ENCODE measurements around the gene ACO1. TPM values are rescaled to one million over a fixed set of nuclear protein-coding genes. Genes with fewer than 3 reads are reported as not detected.
A peak's percentile ranks its signal among the peaks of the same experiment; 100 is the strongest.

Gene ACO1
- total and polyA plus RNA-seq, 2 experiments from 2014 or later = 72.0 to 79.5 TPM

DNA sequence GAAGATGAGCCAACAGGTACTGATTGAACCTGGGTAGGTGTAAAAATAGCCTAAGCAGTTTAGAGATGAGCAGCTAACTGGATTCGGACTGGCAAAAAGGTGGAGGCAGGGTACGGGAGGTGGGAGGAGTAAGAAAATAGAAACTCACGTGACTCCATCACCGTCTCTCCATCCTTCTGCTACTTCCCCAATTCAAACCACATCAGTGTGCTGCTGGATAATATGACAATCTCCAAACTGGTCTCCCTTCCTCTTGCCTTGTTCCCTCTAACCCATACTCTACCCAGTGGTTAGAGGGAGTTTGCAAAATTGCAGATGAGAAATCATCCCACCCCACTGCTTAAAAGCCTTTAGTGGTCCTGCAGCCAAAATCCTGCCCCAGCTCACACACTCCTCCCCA lies 98.9 kb downstream of the ACO1 start:
- Histone ChIP-seq H3K9me2 (ENCODE audit: insufficient read depth) (no peaks in the 10 kb centered on the region), H3K36me3 (ENCODE audit: low read depth) (peaks cover 26% of the 10 kb centered on the region; the same call in 1 of the 2 replicates), H3K4me1 (ENCODE audit: insufficient read depth) (peaks cover 3% of the 10 kb centered on the region; the same call in 1 of the 2 replicates), H3F3A (ENCODE audit: insufficient read depth) (peaks cover 13% of the 10 kb centered on the region; the same call in 1 of the 2 replicates), H3K27me3 (replicated peaks; ENCODE audit: insufficient read depth) (no peaks in the 10 kb centered on the region), H4K20me1 (ENCODE audit: insufficient read depth) (no peaks in the 10 kb centered on the region), H3K27ac (no peak overlapping the region), H3K9ac (no peak overlapping the region), H3K4me3 (no peak overlapping the region), H3K4me2 (ENCODE audit: unreplicated experiment) (no peak overlapping the region), H3K9me3 (ENCODE audit: low read depth) (no peaks in the 10 kb centered on the region), H2AFZ (no peak overlapping the region), H3K79me2 (ENCODE audit: insufficient read depth) (no peaks in the 10 kb centered on the region)
- in situ Hi-C loops (cut with MboI) = no loop called here
- DNase-seq = no peak
- TF ChIP-seq EZH2phosphoT487 (IDR thresholded peaks at IDR 0.05; ENCODE audit: insufficient read depth, low read depth) (no peak), EZH2 (IDR thresholded peaks at IDR 0.05; ENCODE audit: insufficient read depth, poor library complexity, severe bottlenecking) (no peak)
- WGBS, 2 experiments (ENCODE audit: low coverage in 1 of 2, low lambda C conversion rate in 2 of 2, missing lambda C conversion rate in 2 of 2) = 94 to 96% methylated on average over 4 of the region's 4 CpGs

- H2AFZ ChIP-seq = no peak overlapping the region
- H3K27ac ChIP-seq = no peak overlapping the region
- no peak for TF ChIP-seq EZH2 (IDR thresholded peaks at IDR 0.05; ENCODE audit: insufficient read depth, poor library complexity, severe bottlenecking)
- no peaks in the 10 kb centered on the region for H3K79me2 ChIP-seq (ENCODE audit: insufficient read depth)
- no peaks in the 10 kb centered on the region for H3K9me2 ChIP-seq (ENCODE audit: insufficient read depth)
- in situ Hi-C loops (cut with MboI) = no loop called here
- H3K9me3 ChIP-seq (ENCODE audit: low read depth) = no peaks in the 10 kb centered on the region
- no peak overlapping the region for H3K4me2 ChIP-seq (ENCODE audit: unreplicated experiment)
- H3F3A ChIP-seq (ENCODE audit: insufficient read depth) = peaks cover 13% of the 10 kb centered on the region; the same call in 1 of the 2 replicates
- 55 to 64% methylated on average over 2 of the region's 2 CpGs for WGBS, 2 experiments (ENCODE audit: low coverage in 1 of 2, low lambda C conversion rate in 2 of 2, missing lambda C conversion rate in 2 of 2)
- H3K4me3 ChIP-seq = no peak overlapping the region
- H4K20me1 ChIP-seq (ENCODE audit: insufficient read depth) = no peaks in the 10 kb centered on the region
- no peaks in the 10 kb centered on the region for H3K27me3 ChIP-seq (replicated peaks; ENCODE audit: insufficient read depth)
- H3K4me1 ChIP-seq (ENCODE audit: insufficient read depth) = peaks cover 3% of the 10 kb centered on the region; the same call in 1 of the 2 replicates
- H3K9ac ChIP-seq = no peak overlapping the region
- DNase-seq = peak; percentile 37
- peaks cover 17% of the 10 kb centered on the region; the same call in 1 of the 2 replicates for H3K36me3 ChIP-seq (ENCODE audit: low read depth)
Observed at GRCh38 chr9:32486839-32487562, 102.6 kb downstream of the ACO1 start.

- in situ Hi-C loops (cut with MboI) = no loop called here
- Histone ChIP-seq H3K4me1 (ENCODE audit: insufficient read depth) (peaks cover 3% of the 10 kb centered on the region; the same call in 1 of the 2 replicates), H3K4me3 (no peak overlapping the region), H3K36me3 (ENCODE audit: low read depth) (peaks cover 17% of the 10 kb centered on the region; the same call in 1 of the 2 replicates), H3K79me2 (ENCODE audit: insufficient read depth) (no peaks in the 10 kb centered on the region), H3K9me2 (ENCODE audit: insufficient read depth) (no peaks in the 10 kb centered on the region), H3K27me3 (replicated peaks; ENCODE audit: insufficient read depth) (no peaks in the 10 kb centered on the region), H2AFZ (no peak overlapping the region), H3F3A (ENCODE audit: insufficient read depth) (peaks cover 13% of the 10 kb centered on the region; the same call in 1 of the 2 replicates), H3K9me3 (ENCODE audit: low read depth) (no peaks in the 10 kb centered on the region), H3K9ac (no peak overlapping the region), H3K27ac (no peak overlapping the region), H3K4me2 (ENCODE audit: unreplicated experiment) (no peak overlapping the region), H4K20me1 (ENCODE audit: insufficient read depth) (no peaks in the 10 kb centered on the region)
- 89 to 93% methylated on average over 3 of the region's 3 CpGs for WGBS, 2 experiments (ENCODE audit: low coverage in 1 of 2, low lambda C conversion rate in 2 of 2, missing lambda C conversion rate in 2 of 2)
- no peak for DNase-seq
- no peak for TF ChIP-seq EZH2phosphoT487 (IDR thresholded peaks at IDR 0.05; ENCODE audit: insufficient read depth, low read depth)
- TF ChIP-seq EZH2 (IDR thresholded peaks at IDR 0.05; ENCODE audit: insufficient read depth, poor library complexity, severe bottlenecking) = no peak
Observed at GRCh38 chr9:32487981-32488380, 103.5 kb downstream of the ACO1 start.

- Histone ChIP-seq H3K4me3 (no peak overlapping the region), H3K4me2 (ENCODE audit: unreplicated experiment) (no peak overlapping the region), H3K9ac (no peak overlapping the region), H3K4me1 (ENCODE audit: insufficient read depth) (peaks cover 3% of the 10 kb centered on the region; the same call in 1 of the 2 replicates), H3K9me2 (ENCODE audit: insufficient read depth) (no peaks in the 10 kb centered on the region), H3K27ac (no peak overlapping the region), H3K9me3 (ENCODE audit: low read depth) (no peaks in the 10 kb centered on the region), H2AFZ (no peak overlapping the region), H3K79me2 (ENCODE audit: insufficient read depth) (no peaks in the 10 kb centered on the region), H3F3A (ENCODE audit: insufficient read depth) (peaks cover 13% of the 10 kb centered on the region; the same call in 1 of the 2 replicates), H3K36me3 (ENCODE audit: low read depth) (0 out of 2 replicates have a peak, but pooled peaks cover 10% of the 10 kb centered on the region), H3K27me3 (replicated peaks; ENCODE audit: insufficient read depth) (no peaks in the 10 kb centered on the region), H4K20me1 (ENCODE audit: insufficient read depth) (no peaks in the 10 kb centered on the region)
- no peak for TF ChIP-seq EZH2 (IDR thresholded peaks at IDR 0.05; ENCODE audit: insufficient read depth, poor library complexity, severe bottlenecking)
- no peak for TF ChIP-seq EZH2phosphoT487 (IDR thresholded peaks at IDR 0.05; ENCODE audit: insufficient read depth, low read depth)
- in situ Hi-C loops (cut with MboI) = no loop called here
- DNase-seq = no peak
- 67 to 71% methylated on average over 3 of the region's 3 CpGs for WGBS, 2 experiments (ENCODE audit: low coverage in 1 of 2, low lambda C conversion rate in 2 of 2, missing lambda C conversion rate in 2 of 2)
Observed at GRCh38 chr9:32490601-32491000, 106.2 kb downstream of the ACO1 start.

All from GM23248 (cell line).